GM12873 (cell line): ENCODE measurements around the gene SEPSECS.

Experiments
- TF ChIP-seq, protein P1 (sequence below): IDR thresholded peaks from 2 replicates; pipeline ENCODE4 v1.5.1; 2012; ENCODE audit warnings: low read depth, mild to moderate bottlenecking, moderate library complexity, low read length, control low read depth; ENCODE audit not compliant: insufficient read depth; ENCODE audit errors: missing control alignments

Gene SEPSECS

DNA sequence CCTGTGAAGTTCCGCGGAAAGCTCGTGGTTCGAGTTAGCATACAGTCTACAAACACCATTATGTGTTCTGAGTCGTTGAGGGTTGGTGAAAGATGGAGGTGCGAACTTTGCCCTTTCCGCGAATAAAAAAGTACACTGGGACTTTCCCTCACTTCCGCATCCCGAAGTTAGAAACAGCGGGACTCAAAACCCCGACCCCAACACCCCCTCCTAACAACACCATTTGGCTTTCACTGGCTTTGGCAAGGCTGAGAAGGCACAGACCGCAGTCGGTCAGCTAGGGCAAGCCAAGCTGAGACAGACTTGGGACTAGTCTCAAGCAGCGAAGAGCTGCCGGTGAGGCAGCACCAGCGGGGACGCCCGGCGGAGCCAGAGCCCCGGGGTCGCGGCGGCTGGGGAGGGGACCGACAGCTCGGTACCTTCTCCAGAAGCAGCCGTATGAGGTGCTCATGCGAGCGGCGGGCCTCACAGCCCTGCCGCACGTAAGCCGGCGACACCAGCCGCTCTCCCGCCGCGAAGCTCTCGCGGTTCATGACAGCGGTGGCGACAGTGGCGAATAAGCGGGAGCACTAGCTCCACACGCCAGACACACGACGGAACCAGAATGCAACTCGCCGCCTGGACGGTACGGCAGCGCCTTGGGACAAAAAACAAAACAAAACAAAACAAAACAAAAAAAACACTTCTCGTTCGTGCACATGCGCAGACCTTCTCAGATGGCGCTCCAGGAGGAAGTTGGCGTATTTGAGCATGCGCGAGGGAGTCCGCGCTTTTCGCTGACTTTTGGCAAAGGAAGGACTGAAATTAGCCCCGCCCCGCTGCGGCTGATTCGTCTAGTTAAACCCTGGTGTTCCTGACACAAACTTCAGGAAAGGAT lies at the start of gene SEPSECS:
Gene SEPSECS (minus strand): TSS at position 613 of the 877 bp plus-strand sequence. CDS start 80 bp downstream, at position 533.
- TF ChIP-seq, protein P1, sequence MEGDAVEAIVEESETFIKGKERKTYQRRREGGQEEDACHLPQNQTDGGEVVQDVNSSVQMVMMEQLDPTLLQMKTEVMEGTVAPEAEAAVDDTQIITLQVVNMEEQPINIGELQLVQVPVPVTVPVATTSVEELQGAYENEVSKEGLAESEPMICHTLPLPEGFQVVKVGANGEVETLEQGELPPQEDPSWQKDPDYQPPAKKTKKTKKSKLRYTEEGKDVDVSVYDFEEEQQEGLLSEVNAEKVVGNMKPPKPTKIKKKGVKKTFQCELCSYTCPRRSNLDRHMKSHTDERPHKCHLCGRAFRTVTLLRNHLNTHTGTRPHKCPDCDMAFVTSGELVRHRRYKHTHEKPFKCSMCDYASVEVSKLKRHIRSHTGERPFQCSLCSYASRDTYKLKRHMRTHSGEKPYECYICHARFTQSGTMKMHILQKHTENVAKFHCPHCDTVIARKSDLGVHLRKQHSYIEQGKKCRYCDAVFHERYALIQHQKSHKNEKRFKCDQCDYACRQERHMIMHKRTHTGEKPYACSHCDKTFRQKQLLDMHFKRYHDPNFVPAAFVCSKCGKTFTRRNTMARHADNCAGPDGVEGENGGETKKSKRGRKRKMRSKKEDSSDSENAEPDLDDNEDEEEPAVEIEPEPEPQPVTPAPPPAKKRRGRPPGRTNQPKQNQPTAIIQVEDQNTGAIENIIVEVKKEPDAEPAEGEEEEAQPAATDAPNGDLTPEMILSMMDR, result no peak

DNA sequence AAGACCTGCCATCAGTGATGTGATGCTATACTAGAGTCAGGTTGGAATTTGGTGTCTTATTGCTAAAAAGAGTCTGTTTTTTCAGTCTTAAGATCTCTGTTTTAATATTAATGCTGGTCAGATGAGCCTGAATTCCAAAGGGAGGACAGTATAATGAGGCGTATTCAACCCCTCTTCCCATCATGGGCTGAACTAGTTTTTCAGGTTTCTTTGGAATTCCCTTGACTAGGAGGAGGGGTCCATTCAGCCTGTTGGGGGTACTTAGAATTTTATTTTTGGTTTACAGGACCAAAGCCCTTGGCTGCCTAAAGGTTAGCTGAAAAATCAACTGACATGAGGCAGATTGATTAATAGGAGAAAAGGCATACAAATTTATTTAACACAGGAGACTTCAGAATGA lies 49.5 kb upstream of the SEPSECS start:
- TF ChIP-seq, protein P1, result no peak

DNA sequence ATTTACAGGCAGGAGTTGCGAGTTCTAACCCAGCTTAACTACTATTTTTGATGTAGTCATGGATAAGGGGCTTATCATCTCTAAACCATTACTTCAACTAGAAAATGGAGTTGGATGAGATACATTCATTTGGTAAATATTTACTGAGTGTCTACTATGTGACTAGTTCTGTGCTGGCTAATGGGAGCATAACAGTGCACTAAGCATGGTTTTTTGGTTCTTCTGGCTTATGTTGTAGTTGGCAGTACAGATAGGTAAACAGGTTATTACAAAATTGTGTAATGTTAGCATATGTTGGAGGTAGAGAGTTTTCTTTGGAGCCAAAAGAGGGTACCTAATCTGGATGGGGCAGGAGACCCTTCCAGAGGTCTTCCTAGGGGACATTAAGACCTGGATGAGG lies 47.7 kb upstream of the SEPSECS start:
- TF ChIP-seq, protein P1, result no peak

DNA sequence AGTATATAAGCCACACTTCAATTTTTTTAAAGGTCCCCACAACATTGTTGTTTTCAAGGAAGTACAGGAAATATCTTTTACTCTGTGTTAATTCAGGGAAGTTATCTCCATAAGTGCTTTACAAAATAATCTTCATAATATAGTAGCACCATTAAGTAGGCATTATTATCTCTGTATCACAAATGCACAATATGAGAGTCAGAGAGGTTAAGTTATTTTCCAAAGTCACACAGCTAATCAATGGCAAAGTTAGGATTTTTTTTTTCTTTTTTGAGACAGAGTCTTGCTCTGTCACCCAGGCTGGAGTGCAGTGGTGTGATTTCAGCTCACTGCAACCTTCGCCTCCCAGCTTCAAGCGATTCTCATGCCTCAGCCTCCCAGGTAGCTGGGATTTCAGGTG lies 38.5 kb upstream of the SEPSECS start:
- TF ChIP-seq, protein P1, result no peak

DNA sequence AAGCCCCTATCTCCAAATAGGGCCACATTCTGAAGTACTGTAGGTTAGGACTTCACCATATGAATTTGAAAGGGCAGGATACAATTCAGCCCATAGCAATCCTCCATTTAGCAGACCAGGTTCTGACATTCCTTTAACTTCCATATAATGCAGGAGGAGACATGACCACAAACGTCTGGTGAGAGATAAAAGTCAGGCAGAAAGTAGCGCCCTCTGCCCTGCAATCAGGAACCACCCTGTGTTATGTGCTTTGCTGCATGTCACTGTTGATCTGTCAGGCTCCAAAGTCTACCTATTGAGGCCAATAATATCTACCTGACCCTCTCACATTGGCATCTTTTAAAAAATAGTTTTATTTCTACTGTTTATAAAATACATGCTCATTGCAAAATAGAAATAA lies 30.2 kb upstream of the SEPSECS start:
- TF ChIP-seq, protein P1, result no peak

DNA sequence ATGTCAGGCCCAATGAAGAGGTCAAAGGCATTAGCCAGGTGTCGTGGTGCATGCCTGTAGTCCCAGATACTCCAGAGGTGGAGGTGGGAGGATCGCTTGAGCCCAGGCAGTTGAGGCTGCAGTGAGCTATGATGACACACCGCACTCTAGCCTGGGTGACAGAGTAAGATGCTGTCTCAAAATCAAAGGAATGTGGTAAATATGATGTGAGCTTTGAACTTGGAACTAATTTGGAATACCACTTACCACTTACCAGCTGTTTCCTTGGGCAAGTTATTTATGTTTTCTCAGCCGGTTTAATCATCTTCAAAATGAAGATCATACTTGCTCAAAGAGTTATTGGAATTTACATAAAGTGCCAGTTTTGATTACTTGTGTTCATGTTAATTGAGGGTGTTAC lies 23.8 kb upstream of the SEPSECS start:
- TF ChIP-seq, protein P1, result no peak

DNA sequence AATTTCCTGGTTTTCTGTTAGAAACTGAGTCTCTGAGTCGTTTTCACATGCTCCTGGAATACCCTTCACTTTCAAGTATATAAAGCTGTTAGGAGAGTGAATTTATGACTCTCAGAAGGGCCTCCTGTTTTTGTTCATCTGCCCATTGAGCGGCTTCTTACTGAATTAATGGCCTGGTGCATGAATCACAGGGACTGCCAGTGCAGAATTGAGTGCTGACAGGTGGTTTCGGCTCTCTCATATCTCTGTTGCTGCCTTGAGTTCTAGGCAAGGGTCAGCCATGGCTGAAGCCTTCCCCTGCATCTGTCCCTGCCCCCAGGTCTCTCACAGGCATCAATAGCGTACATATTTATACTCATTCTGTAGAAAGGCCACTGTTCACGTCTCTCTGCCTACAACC lies 22.7 kb upstream of the SEPSECS start:
- TF ChIP-seq, protein P1, result no peak
